Hindlimb muscle (tissue), 1 donor: ENCODE measurements around the gene FADS2. TPM values are rescaled to one million over a fixed set of nuclear protein-coding genes. Genes with fewer than 3 reads are reported as not detected.
A peak's percentile ranks its signal among the peaks of the same experiment; 100 is the strongest.

Experiments
- DNase-seq: peaks from one replicate; pipeline ENCODE4 v3.0.0-alpha.2; 2013
- polyA plus RNA-seq: library from polyadenylated mRNA; unstranded; fragments of 120-200 nt; gene quantifications from one replicate; pipeline ENCODE4 v1.2.1, GENCODE V29; 2013; ENCODE audit not compliant: insufficient read length

FADS2 gene
- polyA plus RNA-seq, 1 donor: 77.5 TPM

- no peak for DNase-seq
Observed at GRCh38 chr11:61889831-61890230, 61.7 kb downstream of the FADS2 start.

GRCh38 chr11:61890529-61891330 is 62.6 kb downstream of the FADS2 start:
- DNase-seq: no peak

GRCh38 chr11:61891331-61892084 is 63.4 kb downstream of the FADS2 start, which contains the start of gene FADS3:
TSS of gene FADS3 (minus strand) at chr11:61891545. CDS start at chr11:61891381, 164 bp downstream.
- peak; percentile 75 for DNase-seq

- DNase-seq: no peak
Observed at GRCh38 chr11:61892085-61892370, 63.9 kb downstream of the FADS2 start.

GRCh38 chr11:61893981-61894380 is 65.9 kb downstream of the FADS2 start:
- peak; percentile 81 for DNase-seq

- DNase-seq: no peak
Observed at GRCh38 chr11:61895046-61895717, 67.1 kb downstream of the FADS2 start.

- DNase-seq: no peak
Observed at GRCh38 chr11:61895718-61896059, 67.6 kb downstream of the FADS2 start.

GRCh38 chr11:61896665-61897386 is 68.7 kb downstream of the FADS2 start:
- DNase-seq: no peak

- peak; percentile 63 for DNase-seq
Observed at GRCh38 chr11:61897387-61898246, 69.5 kb downstream of the FADS2 start.

GRCh38 chr11:61898247-61898582 is 70.1 kb downstream of the FADS2 start:
- DNase-seq: no peak

GRCh38 chr11:61899146-61899841 is 71.2 kb downstream of the FADS2 start:
- peak; percentile 75 for DNase-seq

GRCh38 chr11:61900251-61900650 is 72.2 kb downstream of the FADS2 start:
- DNase-seq: no peak

- no peak for DNase-seq
Observed at GRCh38 chr11:61901397-61901796, 73.3 kb downstream of the FADS2 start.

- no peak for DNase-seq
Observed at GRCh38 chr11:61902313-61902712, 74.2 kb downstream of the FADS2 start.

GRCh38 chr11:61903845-61904244 is 75.7 kb downstream of the FADS2 start:
- DNase-seq: no peak

GRCh38 chr11:61904539-61905048 is 76.5 kb downstream of the FADS2 start:
- no peak for DNase-seq

GRCh38 chr11:61905067-61905696 is 77.1 kb downstream of the FADS2 start:
- DNase-seq: no peak

GRCh38 chr11:61905801-61906521 is 77.9 kb downstream of the FADS2 start:
- no peak for DNase-seq

GRCh38 chr11:61906522-61906909 is 78.4 kb downstream of the FADS2 start:
- no peak for DNase-seq

GRCh38 chr11:61907282-61907681 is 79.2 kb downstream of the FADS2 start:
- DNase-seq: no peak
